Stimulated activated CD4-positive, alpha-beta T cell treated with anti-CD3 and anti-CD28 coated beads, TNF-alpha, amount 100 ng/mL, for 1 hour (primary cell): ENCODE data around the gene GAB1.

Experiments
- DNase-seq, 3 donors: peaks; one replicate each; pipeline ENCODE4 v3.0.0-alpha.2; 2020; ENCODE audit warnings: low read depth in 3 of 3, low spot score in 1 of 3

GAB1 gene

DNA sequence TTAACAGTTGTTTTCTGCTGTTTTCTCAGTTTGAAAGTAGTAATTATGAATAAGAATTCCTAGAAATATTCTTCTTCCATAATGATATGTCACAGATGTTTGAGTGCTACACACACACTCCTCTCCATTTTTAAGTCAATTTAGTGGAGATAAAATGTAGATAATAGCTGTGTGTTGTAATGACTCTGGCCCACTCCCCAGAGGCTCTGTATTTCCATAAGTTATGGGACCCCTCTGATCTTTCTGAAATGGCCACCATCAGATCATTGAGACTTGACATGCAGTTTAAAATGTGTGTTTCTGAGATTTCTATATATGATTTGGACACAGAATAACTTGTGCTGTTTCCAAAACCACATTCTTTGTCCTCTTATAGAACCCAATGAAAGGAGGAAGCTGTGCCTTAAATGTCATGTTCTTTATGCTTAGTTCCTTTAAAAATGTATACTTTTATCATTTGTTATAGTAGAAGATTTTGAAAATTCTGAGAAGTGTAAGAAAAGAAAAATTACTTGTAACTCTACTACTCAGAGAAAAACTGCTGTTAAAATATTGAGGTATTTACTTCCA, 46.4 kb downstream of the GAB1 start:
- DNase-seq, result no peak

DNA sequence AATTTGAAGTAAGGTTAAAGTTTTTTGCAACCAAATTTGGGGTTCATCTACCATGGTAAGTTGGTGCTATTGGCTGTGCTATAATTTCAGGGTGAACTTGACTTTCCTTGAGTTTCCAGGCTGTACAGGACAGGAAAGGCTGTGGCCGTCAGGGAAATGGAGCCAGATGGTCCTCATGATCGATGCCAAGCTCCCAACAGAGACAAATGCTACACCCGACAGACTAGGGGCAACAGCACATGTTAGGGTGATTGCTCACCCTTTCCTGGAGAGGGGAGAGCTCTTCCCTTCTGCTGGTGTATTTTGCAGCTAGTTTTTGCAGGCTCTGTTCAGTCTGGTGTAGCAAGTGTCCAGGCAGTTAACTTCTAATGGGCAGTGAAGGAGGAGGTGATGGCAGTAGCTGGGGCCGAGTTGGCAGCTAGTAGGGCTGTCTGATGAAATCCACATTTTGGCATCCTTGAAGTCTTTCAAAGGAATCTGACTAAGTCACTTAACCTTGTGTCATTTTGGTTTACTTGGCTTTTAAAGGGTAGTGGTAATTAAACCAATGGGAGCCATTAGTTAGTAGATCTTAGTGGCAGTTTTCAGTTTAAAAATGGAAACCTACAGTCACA, 47.8 kb downstream of the GAB1 start:
- no peak for DNase-seq

DNA sequence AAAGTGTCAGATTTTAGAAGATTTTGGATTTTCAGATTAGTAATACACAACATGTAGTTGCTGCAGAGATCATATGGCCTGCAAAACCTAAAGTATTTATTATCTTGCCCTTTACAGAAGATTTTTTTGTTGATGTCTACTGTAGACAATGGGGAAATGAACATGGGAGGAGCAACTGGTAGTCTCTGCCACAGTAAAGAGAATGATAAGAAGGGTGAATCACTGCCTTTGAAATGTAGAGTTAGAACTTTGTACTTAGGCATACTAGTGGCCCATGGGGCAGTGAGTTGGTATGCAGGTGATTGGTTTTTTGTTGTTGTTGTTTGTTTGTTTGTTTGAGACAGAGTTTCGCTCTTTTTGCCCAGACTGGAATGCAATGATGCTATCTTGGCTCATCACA, 50.1 kb downstream of the GAB1 start:
- no peak for DNase-seq

DNA sequence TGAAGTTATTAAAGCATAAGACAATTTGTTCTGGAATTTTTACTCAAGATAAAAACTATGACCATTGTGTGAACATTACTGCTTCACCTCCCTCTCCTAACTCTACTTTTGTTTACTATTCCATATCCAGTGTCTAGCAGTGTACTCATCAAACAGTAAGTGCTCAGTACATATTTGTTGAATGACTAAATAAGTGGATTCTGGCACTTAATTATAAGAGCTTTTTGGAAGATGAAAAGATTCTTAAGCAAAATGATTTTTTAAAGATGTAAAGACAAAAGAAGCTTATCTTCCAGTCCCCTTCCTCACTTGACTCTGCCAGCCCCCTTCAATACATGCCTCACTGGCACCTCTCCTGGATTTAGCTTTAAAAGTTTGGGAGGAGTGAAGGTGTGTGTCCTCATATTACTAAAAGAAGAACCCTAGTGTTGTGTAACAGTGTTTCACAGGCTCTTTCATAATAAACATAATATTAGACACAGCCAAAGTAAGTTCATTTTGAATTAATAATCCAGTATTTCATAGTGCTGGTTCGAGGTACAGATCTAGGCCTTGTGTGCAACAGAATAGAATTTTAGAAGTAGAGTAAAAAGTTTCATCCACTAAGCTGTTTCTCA, 53.0 kb downstream of the GAB1 start:
- DNase-seq, result no peak

DNA sequence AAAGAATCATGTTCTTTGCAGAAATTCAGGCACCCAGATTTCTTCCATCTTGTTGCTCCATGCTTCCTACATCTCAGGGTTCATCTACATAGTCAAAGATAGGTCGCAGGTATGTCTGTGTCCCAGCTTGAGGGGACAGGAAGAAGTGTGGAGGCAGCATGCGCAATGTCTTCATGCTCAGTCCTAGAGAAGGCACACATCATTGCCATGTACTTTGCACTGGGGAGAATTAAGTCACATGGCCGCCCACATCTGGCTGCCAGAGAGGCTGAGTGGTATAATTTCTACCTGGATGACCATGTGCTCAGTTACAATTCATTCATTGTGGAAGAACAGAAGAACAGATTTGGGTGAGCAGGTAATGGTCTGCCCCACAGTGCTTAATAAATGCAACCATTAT, 54.1 kb downstream of the GAB1 start:
- DNase-seq, result no peak

DNA sequence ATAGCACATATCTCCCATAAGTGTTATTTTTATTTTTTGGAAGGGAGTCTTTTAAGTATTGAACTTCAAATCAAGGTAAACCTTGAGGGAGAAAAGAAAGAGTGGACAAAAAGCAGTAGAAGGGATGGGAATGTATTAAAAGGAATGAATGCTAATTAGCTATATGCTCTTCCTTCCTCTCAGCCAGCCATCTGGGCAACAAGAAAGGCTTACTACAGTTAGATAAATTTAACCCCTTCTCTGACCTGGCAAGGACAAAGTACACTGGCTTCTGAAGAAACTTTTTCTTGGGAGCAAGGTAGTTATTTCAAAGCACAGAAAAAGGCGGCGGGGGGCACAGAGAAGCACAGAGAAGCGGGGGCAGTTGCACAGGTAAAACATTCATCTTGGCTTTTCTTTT, 54.6 kb downstream of the GAB1 start:
- no peak for DNase-seq

DNA sequence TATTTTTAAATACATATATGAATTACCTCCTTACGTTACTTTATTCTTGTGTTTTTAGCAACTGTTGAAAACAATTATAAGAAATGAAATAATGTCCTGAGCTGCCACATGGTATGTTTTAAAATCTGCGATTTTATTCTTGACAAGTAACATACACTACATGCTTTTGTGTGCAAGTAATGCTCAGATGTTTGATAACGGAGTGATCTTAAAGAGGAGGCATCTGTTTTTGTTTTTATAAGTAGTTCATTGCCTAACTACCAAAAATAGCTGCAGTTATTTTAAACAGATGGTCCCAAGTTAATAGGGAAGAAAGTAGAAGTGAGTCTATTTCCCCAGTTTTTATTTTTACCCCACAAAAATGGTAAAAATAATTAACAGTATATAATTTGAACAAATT, 55.2 kb downstream of the GAB1 start:
- DNase-seq, result no peak

DNA sequence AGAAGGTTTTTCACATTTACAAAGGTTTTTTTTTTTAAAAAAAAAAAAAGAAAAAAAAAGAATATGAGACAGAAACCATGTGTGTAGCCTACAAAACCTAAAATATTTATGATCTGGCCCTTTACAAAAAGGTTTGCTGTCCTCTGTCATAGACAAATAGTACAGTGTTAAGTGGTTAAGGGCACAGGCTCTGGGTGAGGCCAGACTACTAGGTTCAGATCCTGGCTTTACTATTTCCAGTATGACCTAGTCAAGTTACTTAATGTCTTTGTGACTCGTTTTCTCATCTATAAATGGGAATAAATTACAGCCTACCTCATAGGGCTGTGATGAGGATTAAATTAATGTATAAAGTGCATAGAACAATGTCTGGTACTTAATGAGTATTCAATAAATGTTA, 56.5 kb downstream of the GAB1 start:
- no peak for DNase-seq

DNA sequence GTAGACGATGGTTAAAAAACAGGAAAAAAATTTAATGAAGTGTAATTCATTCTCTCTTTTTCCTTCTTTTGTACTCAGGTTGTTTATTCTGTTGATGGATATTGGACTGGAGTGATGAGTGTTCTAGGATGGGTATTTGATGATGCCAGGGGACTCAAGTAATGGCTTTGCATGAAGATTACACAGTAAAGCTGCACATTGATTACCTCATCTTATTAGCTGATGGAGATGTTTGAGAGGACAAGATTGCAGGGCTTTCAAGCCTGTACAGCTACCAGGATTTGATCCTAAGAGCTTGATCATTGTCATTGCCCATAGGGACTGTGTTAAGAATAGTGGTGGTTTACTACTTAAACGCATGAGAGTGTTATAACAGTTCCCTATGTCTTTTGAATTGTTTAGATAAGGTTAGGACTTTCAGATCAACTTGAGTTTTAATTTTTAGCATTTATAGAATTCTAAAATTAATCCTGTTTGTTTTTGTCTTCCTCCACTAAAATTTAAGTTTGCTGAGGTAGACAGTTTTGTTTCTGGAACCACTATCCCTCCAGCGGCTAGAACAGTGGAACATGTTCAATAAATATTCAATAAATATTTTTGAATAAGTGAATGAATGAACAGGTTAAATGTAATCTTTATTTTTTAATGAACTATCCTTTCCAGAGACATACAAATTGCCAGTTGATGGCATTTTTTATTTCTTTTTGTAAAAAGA, 58.2 kb downstream of the GAB1 start:
- no peak for DNase-seq

DNA sequence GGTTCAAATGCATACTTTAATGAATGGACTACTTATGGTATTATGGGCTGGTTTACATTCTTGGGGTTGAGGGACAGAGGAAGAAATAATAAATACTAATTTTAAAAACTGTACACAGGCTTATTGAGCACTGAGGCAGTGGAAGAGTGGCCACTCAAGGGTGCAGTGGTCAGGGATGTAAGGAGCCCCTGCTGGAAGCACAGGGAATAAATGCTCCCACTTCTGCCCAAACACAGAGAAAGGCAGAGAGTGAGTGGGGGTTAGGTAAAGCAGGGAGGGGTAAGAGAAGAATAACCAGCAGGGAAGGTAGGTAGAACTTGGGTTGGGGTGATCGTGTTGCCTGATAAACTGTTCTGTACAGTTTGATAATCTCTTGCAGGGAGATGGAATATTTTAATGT, 60.0 kb downstream of the GAB1 start:
- no peak for DNase-seq

DNA sequence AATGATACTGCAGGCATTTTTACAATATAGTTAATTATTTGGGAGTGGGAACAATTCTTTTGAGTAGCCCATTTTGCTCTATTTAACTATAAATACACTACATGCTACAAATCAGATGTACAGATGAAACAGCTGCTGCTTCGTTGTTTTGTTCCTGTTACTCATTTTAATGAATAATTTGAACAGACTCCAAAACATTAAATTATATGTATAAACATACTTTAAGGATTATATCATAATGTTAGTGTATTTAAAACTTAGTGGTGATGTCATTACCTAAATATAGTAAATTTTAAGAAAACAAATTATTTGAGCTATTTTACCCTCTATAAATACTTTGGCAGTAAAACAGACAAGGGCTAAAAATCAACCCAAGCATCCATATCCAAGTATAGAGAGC, 60.7 kb downstream of the GAB1 start:
- DNase-seq, result no peak

DNA sequence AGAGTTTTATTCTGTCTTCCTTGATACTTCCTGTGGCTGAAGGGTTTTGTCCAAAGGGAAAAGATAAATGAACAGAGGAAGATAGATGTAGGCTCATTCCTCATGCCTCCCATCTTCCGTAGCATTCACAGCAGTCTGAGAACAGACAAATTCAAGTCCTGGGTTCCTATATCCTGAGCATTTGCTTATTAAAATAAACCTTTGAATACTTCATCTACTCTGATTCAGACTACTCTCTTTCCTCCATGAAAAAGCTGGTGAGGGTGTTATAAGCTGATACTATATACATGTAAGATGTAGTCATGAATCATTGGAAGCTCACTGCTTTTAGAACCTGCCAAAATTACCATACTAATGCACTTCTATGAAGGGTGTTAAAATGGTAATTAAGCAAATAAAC, 61.2 kb downstream of the GAB1 start:
- DNase-seq, result no peak

DNA sequence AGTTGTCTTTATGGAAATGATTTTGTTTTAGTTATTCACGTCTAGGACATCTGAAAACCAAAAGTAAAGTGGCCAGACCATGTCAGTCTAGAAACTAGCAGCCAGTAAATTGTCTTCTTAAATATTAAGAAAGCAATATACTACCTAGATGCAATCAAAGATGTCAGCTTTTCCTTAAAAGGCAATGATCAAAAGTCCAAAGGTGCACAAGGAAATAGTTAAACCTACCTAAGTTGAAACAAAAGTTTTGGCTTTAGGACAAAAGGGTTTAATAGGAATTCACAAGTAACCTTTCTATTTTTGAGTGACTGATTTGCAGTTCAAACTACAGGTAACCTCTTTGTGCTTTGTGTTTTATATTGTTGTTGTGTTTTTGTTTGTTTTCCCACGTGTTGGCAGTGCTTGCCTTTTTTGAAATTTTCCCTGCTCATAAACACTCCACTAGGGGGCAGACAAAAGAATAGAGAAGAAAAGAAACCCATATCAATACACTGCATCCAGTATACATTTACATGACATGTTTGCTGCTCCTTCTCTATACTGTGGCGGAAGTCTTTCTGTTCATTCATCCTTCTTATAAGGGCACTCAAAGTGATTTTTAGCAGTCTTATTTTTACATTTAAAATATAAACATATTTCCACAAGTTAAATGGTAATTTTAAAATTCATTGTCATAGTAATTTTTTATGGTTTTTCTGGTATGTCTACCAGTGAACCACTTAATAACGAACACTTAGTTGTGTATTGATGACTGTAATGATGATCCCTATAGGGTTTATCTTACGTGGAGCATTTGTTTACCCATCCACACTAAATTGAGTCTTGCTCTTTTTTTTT, 62.7 kb downstream of the GAB1 start:
- no peak for DNase-seq

DNA sequence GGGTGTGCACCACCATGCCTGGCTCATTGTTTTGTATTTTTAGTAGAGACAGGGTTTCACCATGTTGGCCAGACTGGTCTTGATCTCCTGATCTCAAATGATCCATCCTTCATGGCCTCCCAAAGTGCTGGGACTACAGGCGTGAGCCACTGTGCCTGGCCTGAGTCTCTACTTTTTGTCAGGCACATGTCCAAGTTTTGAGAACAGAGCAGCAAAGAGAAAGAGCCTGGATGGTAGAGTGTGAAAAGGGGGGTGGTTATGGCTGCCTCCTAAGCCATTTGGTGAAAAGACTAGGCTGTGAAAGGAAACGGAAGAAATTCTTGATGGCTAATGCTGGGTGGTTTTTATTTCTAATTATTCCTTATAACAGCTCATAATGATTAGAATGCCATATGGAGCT, 63.4 kb downstream of the GAB1 start:
- DNase-seq, result no peak

DNA sequence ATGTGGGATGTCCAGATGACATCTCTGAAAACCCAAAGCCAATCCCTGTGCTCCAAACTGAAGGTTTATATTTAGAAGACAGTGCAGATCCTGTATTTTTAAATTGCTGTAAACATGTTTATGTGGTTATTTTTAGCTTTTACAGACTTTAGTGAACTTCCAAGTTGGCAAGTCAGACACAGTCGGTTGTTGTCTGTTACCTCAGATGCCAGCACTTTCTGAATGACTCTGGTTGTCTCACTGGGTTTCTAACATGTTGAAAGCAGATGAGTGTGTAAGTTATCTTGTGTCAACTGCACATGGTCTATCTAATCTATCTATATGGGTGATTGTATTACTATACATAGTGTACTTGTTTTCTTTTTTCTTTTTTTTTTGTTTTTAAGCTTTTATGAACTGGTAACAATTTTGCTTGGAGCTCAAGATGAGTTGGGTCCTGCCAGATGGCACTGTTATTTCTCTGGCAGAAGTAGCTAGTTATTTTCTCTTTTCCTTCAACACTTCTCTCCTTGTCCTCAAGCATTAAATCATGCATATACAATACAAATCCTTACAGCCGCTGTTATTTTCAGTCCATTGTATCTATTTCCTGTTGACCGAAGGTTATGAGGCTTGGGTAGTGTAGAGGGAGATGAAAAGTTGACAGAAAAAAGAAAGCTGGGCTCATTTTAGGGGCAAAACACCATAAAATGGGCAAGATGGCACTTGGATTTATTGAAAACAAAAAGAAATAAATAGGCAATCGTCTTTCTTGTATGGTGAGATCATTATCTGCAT, 66.3 kb downstream of the GAB1 start:
- no peak for DNase-seq

DNA sequence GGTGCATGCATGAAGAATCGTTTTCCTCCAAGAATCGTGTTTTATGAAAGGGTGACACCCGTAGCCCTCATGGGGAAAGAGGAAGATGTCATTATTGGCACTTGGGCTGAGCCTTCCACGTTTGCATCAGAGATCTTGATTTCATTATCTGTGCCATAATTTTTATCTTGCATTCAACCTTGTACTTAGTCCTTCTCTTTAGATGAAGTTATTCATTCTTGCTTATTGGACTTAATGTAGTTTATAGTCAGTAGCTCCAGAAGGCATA, 66.8 kb downstream of the GAB1 start:
- DNase-seq, result no peak

DNA sequence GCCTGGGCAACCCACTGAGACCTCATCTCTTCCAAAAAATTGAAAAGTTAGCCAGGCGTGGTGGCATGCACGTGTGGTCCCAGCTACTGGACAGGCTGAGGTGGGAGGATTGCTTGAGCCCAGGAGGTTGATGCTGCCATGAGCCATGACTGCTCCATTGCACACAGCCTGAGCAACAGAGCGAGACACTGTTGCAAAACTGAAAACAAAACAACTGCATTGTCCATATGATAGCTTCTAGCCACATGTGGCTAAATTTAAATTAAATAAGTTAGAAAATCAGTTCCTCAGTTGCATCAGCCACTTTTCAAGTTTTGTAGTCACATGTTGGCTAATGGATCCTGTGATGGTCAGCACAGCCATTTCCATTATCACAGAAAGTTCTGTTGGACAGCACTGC, 67.9 kb downstream of the GAB1 start:
- no peak for DNase-seq

DNA sequence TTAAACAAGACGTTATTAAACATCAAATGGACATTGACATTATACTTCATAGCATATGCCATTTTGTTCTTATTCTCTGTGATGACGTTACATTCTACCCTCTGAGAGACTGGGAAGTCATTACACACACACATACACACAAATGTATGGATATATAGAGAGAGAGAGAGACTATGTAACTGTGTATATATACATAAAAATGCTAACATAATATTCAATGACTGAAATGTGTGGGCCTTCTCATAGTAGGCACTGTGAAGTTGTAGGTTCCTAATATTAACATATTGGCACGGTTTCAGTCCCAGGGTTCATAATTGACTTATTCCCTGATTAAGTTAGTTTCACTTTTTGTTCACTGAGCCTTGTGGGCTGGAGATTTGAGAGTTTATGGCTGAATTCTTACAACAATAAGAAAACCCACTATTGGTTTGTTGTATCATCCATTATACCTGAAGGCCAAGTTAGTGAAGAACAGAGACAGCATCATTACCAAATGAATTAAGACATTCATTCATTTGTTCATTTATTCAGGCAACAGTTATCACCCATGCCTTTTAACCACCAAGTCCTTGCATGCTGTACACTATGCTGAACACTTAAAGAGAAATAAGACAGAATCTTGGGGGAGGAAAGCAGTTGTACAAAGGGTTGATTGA, 68.5 kb downstream of the GAB1 start:
- no peak for DNase-seq

DNA sequence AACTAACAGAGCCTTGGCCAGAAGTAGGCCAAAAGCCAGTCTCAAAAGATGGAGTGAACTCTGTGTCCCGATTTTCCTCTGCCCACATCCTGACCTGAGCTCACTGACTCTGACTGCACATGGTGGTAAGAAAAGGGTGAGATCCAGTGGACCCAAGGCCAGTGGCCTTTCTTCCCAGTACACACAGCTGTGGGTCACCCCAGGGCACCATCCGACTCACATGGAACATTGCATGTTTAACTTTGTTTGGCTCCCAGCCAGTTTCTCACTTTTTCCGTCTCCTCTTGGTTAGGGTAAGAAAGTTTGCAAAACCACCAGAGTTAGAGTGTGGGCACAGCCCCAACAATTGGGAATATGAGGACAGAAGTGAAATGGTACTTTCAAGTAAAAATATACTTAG, 69.8 kb downstream of the GAB1 start:
- DNase-seq, result no peak

DNA sequence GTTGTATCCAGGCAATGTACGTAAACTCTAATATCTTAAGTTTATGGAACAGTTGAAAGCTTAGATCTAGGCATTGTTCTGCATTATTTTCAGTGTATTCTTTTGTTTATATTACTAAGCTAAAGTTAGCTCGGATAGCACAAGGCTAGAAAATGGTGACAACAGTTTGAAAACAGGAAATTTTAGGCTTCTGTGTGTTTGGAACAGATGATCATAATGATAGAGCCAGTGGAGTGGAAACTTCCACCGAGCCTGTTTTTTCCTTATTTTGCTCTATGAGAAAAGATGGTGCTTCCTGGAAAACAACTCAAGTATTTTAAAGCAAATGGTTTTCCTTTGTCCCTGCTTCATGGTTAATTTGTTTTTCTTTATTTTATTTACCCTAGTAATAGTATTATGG, 70.8 kb downstream of the GAB1 start:
- no peak for DNase-seq

DNA sequence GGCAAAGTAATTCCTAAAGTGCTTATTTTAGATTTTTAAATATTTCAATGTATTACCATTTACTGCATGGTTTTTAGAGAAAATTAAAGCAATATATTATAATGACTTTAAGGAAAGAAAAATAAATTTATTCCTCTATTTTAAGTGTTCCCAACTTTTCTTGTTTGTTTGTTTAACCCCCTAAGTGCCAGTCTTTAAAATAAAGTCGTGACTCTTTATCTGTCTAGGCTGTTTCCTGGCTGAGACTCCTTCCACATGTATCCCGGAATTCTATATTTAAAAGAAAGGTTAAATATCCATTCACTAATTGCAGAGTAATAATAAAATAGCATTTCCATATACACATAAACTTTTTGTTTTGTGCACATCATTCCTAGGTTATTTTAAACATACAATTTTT, 71.2 kb downstream of the GAB1 start:
- no peak for DNase-seq
